K562 (cell line): ENCODE measurements around the gene CENPO. TPM values are rescaled to one million over a fixed set of nuclear protein-coding genes. Genes with fewer than 3 reads are reported as not detected.
A peak's percentile ranks its signal among the peaks of the same experiment; 100 is the strongest.

Experiments used
- BCLAF1 ChIP-seq, 2 experiments: fragments of 450-650 bp in 1 of 2; IDR thresholded peaks; 2 replicates each; pipeline ENCODE4 v1.6.1; 2011 to 2017; ENCODE audit warnings: low read depth in 2 of 2, antibody characterized with exemption in 1 of 2, borderline replicate concordance in 1 of 2, low read length in 1 of 2, mild to moderate bottlenecking in 1 of 2, mixed read lengths in 1 of 2; ENCODE audit not compliant: control insufficient read depth in 1 of 2
- ELF2 ChIP-seq: fragments of 250-450 bp; sonication (Bioruptor Pico); IDR thresholded peaks from 2 replicates; pipeline ENCODE4 v1.5.0; 2021; ENCODE audit warnings: mild to moderate bottlenecking
- ETV5 ChIP-seq: sonication (generic); formaldehyde crosslinking; IDR thresholded peaks from 2 replicates; pipeline ENCODE4 v1.4.0; 2020; ENCODE audit warnings: low read depth, mild to moderate bottlenecking, missing genetic modification reagents
- GTF2A2 ChIP-seq: IDR thresholded peaks from 2 replicates; pipeline ENCODE4 v1.6.1; 2016; ENCODE audit warnings: mild to moderate bottlenecking, missing genetic modification characterization, missing compliant biosample characterization
- MBD2 ChIP-seq: sonication (generic); IDR thresholded peaks from 2 replicates; pipeline ENCODE4 v1.6.1; 2016; ENCODE audit warnings: low read depth, borderline replicate concordance
- SMARCE1 ChIP-seq: fragments of 450-650 bp; IDR thresholded peaks from 2 replicates; pipeline ENCODE4 v1.7.1; 2016; ENCODE audit warnings: mild to moderate bottlenecking
- SRSF1 ChIP-seq: fragments of 200-400 bp; formaldehyde crosslinking; IDR thresholded peaks from 2 replicates; pipeline ENCODE4 v1.6.1; 2017; ENCODE audit warnings: mild to moderate bottlenecking, low read depth, low read length, moderate library complexity
- STAG1 ChIP-seq: sonication (generic); formaldehyde crosslinking; IDR thresholded peaks from 2 replicates; pipeline ENCODE4 v1.5.0; 2020; ENCODE audit warnings: missing genetic modification reagents, borderline replicate concordance
- ZBTB2 ChIP-seq: fragments of 450-650 bp; IDR thresholded peaks from 2 replicates; pipeline ENCODE4 v1.6.1; 2016; ENCODE audit warnings: antibody characterized with exemption
- ZNF830 ChIP-seq: fragments of 250-450 bp; sonication (Bioruptor Pico); IDR thresholded peaks from 2 replicates; pipeline ENCODE4 v1.5.0; 2021; ENCODE audit warnings: mild to moderate bottlenecking
- polyA plus RNA-seq, 8 experiments: library from polyadenylated mRNA; depleted of rRNA in 4 of 8; stranded (reverse) in 5 of 8; unstranded in 3 of 8; fragments of >200 nt; fragmentation: Nextera tagmentation in 2 of 8; fragmentation: Illumina TruSeq in 1 of 8; extraction: Ambion mirVana in 2 of 8; extraction: Trizol in 1 of 8; gene quantifications; 2 replicates each; pipeline versions ENCODE4 v1.2.1 to v1.2.3, GENCODE V29; 2011 to 2014; ENCODE audit warnings: inconsistent platforms in 1 of 8, missing spikeins in 1 of 8
- total RNA-seq, 7 experiments: library from RNA; depleted of rRNA in 6 of 7; stranded (reverse); fragments of >200 nt in 6 of 7; fragmentation: Illumina TruSeq in 2 of 7; extraction: Trizol in 2 of 7; gene quantifications; 2 replicates each; pipeline versions ENCODE4 v1.2.1 to v1.2.3, GENCODE V29; 2011 to 2021; ENCODE audit warnings: low replicate concordance in 1 of 7
- TF ChIP-seq, protein P1 (sequence below): fragments of 450-650 bp; IDR thresholded peaks from 2 replicates; pipeline ENCODE4 v1.6.1; 2017; ENCODE audit warnings: antibody characterized with exemption, mild to moderate bottlenecking
- TF ChIP-seq, protein P2 (sequence below): sonication (generic); formaldehyde crosslinking; IDR thresholded peaks from 2 replicates; pipeline ENCODE4 v1.8.0; 2022; ENCODE audit warnings: mild to moderate bottlenecking, missing genetic modification reagents

Gene CENPO
- total and polyA plus RNA-seq, 9 of the 15 experiments (the other 6 are each of a cell fraction or from before 2014, with no cell fraction given) = 30.6 to 59.4 (median 38.9) TPM

DNA sequence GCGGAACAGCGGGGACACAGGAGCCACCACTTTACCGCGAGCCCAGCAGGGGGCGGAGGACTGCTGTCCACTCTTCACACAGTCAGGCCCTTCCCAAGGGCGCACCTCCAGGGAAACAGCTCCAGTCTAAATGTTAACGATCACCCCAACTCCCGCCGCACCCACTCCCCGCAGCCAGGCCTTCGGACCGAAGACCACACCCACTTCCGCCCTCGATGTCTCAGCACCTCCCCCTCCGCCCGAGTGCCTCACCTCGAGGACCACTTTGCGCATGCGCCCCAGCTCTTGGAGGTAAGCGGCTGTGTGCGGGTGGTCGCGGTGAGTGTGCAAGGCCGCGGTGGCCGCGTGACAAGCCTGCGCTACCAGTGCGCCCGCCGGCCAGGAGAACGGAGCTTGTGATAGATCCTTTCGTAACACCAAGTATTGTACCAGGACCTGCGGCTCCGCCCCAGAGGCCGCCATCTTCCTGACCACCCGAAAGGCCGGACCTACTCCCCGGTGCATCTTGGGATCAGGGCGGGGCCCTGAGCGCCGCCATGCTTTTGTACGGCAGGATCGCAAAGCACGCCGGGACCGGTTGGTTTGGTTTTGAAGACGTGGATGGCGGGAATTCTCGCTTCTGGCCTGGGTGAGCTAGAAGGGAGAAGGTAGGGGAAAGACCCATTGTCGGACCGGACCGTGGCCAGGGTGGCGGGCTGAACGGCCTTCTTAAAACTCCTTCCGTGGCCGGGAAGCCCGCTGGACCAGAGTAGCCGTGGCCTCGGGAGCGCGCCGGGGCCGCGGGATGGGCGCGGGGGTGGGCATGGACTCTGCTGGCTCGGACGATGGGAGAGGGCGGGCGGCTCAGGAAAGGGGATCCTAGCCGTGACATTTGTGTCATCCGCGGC lies at the start of gene CENPO, which contains the start of gene PTRHD1 (continued):
- TF ChIP-seq ZBTB2 = peak; percentile 98
- no peak for TF ChIP-seq SMARCE1
- no peak for TF ChIP-seq STAG1 (CRISPR knock-in tag)
- TF ChIP-seq ZNF830 (CRISPR knock-in tag) = no peak
- TF ChIP-seq MBD2 = peak; percentile 46; the same call in 1 of the 2 replicates
- TF ChIP-seq ETV5 (CRISPR knock-in tag) = peak; percentile 95
- TF ChIP-seq, protein P1, sequence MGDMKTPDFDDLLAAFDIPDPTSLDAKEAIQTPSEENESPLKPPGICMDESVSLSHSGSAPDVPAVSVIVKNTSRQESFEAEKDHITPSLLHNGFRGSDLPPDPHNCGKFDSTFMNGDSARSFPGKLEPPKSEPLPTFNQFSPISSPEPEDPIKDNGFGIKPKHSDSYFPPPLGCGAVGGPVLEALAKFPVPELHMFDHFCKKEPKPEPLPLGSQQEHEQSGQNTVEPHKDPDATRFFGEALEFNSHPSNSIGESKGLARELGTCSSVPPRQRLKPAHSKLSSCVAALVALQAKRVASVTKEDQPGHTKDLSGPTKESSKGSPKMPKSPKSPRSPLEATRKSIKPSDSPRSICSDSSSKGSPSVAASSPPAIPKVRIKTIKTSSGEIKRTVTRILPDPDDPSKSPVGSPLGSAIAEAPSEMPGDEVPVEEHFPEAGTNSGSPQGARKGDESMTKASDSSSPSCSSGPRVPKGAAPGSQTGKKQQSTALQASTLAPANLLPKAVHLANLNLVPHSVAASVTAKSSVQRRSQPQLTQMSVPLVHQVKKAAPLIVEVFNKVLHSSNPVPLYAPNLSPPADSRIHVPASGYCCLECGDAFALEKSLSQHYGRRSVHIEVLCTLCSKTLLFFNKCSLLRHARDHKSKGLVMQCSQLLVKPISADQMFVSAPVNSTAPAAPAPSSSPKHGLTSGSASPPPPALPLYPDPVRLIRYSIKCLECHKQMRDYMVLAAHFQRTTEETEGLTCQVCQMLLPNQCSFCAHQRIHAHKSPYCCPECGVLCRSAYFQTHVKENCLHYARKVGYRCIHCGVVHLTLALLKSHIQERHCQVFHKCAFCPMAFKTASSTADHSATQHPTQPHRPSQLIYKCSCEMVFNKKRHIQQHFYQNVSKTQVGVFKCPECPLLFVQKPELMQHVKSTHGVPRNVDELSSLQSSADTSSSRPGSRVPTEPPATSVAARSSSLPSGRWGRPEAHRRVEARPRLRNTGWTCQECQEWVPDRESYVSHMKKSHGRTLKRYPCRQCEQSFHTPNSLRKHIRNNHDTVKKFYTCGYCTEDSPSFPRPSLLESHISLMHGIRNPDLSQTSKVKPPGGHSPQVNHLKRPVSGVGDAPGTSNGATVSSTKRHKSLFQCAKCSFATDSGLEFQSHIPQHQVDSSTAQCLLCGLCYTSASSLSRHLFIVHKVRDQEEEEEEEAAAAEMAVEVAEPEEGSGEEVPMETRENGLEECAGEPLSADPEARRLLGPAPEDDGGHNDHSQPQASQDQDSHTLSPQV = peak; percentile 30
- no peak for TF ChIP-seq GTF2A2
- TF ChIP-seq, protein P2, sequence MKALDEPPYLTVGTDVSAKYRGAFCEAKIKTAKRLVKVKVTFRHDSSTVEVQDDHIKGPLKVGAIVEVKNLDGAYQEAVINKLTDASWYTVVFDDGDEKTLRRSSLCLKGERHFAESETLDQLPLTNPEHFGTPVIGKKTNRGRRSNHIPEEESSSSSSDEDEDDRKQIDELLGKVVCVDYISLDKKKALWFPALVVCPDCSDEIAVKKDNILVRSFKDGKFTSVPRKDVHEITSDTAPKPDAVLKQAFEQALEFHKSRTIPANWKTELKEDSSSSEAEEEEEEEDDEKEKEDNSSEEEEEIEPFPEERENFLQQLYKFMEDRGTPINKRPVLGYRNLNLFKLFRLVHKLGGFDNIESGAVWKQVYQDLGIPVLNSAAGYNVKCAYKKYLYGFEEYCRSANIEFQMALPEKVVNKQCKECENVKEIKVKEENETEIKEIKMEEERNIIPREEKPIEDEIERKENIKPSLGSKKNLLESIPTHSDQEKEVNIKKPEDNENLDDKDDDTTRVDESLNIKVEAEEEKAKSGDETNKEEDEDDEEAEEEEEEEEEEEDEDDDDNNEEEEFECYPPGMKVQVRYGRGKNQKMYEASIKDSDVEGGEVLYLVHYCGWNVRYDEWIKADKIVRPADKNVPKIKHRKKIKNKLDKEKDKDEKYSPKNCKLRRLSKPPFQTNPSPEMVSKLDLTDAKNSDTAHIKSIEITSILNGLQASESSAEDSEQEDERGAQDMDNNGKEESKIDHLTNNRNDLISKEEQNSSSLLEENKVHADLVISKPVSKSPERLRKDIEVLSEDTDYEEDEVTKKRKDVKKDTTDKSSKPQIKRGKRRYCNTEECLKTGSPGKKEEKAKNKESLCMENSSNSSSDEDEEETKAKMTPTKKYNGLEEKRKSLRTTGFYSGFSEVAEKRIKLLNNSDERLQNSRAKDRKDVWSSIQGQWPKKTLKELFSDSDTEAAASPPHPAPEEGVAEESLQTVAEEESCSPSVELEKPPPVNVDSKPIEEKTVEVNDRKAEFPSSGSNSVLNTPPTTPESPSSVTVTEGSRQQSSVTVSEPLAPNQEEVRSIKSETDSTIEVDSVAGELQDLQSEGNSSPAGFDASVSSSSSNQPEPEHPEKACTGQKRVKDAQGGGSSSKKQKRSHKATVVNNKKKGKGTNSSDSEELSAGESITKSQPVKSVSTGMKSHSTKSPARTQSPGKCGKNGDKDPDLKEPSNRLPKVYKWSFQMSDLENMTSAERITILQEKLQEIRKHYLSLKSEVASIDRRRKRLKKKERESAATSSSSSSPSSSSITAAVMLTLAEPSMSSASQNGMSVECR (CRISPR knock-in tag) = peak; percentile 65
- TF ChIP-seq BCLAF1 (IDR thresholded peaks at IDR 0.05; ENCODE audit: borderline replicate concordance in 1 of 2, control insufficient read depth in 1 of 2, low read depth in 2 of 2, low read length in 1 of 2) = no peak
- TF ChIP-seq SRSF1 = no peak
- no peak for TF ChIP-seq ELF2 (CRISPR knock-in tag)
